GOT3 (cell line): ENCODE results near the gene GPR78.

Source experiments
- DNase-seq: peaks from one replicate; lab custom pipeline; 2025; ENCODE audit warnings: mixed read lengths; lab: John Stamatoyannopoulos, UW

Gene GPR78, protein sequence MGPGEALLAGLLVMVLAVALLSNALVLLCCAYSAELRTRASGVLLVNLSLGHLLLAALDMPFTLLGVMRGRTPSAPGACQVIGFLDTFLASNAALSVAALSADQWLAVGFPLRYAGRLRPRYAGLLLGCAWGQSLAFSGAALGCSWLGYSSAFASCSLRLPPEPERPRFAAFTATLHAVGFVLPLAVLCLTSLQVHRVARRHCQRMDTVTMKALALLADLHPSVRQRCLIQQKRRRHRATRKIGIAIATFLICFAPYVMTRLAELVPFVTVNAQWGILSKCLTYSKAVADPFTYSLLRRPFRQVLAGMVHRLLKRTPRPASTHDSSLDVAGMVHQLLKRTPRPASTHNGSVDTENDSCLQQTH

GRCh38 chr4:8580321-8581093, at the start of gene GPR78:
TSS of gene GPR78 (plus strand) at chr4:8580392. CDS start at chr4:8580983, 591 bp downstream.
- peak; percentile 27 for DNase-seq

DNA sequence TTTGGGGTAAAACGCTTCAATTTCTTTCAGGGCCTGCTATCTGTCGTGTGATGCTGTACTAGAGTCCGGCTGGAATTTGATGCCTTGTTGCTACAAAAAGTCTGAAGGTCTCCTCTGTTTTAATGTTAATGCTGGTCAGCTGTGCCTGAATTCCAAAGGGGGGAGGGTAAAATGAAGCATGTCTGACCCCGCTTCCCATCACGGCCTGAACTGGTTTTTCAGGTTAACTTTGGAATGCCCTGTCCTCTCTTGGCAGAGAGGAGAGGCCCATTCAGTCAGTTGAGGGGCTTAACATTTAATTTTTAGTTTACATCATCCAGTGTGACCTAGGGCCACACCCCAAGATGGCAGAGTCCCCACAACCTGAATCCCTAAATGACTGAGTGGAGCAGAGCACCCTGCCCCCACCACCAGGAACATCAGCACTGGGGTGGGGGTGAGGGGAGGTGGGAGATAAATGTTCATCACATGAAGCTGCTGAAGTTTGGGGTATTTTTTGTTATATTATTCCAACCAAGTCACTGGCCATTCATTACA, 47.9 kb upstream of the GPR78 start:
- DNase-seq: no peak

- no peak for DNase-seq
Observed at GRCh38 chr4:8533274-8533865, 46.8 kb upstream of the GPR78 start.

GRCh38 chr4:8534129-8534528, 46.1 kb upstream of the GPR78 start:
- DNase-seq: no peak

DNA sequence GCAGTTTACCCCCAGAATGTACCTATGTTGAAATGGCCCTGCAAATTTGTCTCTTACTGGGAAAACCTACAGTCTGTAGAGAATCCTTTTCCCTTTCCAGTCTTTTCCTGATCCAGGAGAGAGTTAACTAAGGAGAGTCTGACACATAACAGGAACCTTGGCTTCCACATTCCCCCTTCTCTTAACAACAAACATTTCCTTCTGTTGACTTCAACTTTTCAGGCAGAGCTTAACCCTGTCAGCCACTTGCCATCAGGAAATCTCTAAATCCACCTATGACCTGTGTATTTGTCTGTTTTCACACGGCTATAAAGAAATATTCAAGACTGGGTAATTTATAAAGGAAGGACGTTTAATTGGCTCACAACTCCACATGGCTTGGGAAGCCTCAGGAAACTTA, 45.6 kb upstream of the GPR78 start:
- DNase-seq: no peak

DNA sequence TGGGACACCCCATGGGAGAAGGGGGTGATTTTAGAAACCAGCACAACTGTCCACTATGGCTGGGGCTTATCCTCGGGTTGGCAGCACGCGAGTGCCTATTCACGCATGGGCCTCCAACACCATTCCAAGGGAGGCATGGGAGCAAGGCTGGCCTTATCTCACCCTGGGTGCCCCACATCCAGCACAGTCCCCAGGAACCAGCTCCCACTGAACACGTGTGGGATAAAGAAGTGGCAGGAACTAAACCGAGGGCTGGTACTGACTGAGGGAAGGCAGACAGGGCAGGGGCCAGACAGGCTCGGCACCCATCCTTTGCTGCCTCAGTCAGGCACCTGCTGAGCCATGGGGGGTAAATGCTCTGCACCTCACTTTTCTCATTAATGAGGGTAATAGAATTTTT, 43.7 kb upstream of the GPR78 start:
- no peak for DNase-seq

- DNase-seq: peak; percentile 36
Observed at GRCh38 chr4:8537041-8537461, 43.1 kb upstream of the GPR78 start.

- DNase-seq: no peak
Observed at GRCh38 chr4:8538076-8538702, 42.0 kb upstream of the GPR78 start.

DNA sequence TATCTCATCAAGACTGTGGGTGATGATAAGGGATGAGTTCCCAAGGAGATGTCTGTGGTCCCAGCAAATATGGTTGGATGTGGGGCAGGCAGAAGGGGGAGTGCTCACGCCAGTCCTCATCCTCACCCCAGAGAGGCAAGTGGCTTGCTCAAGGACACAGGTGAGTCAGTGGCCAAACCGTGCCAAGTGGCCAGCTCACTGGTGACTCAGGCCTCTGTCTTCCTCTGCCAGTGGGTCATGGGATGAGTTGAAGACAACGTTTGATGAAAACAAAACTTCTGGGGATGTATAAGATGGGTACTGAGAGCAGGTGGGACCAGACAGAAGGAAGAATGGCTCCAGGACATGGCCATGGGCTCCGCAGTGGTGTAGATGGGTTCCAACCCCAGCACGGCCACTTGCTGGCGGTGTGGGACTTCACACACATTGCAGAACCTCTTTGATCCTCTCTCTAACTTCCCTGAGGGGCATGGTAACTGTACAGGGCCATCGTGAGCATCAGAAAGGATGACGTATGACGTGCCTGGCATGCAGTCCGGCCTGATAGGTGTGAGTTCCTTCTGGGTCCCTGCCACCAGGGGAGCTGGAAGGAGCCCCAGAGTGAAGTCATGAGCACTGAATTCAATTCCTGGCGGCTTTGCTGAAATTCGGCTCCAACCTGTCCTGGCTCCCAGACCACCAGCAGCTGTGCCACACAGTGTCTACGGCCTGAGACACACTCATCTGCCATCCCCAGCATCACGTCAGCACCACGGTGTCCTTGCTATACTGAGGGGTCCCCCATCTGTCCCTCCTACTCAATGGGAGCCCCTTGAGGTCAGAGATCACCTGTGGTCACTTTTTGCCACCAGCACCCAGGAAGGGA, 41.3 kb upstream of the GPR78 start:
- peak; percentile 35 for DNase-seq

DNA sequence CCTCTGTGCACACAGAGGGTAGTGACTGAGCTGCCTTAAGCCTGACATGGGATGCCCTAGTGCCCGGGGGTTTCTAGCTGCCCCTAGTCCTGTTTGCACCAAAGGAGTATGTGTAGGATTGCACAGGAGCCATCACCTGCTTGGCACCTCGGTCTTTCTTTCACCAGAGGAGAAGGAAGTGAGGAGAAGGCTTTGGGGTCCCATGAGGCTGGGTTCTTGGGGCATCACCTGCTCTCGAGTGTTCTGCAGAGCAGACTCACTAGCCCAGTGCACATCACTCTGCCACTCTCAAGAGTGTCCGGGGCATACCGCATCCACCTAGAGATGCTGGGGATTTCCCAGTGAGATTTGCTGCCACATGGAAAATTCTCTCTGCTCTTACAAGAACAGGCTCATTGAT, 40.5 kb upstream of the GPR78 start:
- DNase-seq: no peak

DNA sequence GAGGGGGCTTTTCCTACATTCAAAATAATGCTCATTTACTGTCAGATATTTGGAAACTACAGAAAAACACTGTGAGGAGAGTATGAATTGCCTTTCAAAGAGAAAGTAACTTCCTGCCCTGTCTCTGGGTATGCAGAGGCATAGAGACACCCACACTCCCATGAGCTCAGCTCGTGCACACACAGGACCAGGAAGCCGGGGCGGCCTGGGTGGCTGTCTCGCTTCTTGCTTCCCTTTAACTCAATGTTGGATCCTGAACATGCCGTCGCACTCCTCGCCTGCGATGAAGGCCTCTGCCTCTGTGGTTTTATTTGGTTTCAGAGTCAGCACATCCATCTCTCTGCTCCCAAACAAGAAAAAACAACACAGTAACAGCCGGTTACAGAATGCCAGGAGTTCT, 40.1 kb upstream of the GPR78 start:
- DNase-seq: no peak

GRCh38 chr4:8540586-8540985, 39.6 kb upstream of the GPR78 start:
- no peak for DNase-seq

DNA sequence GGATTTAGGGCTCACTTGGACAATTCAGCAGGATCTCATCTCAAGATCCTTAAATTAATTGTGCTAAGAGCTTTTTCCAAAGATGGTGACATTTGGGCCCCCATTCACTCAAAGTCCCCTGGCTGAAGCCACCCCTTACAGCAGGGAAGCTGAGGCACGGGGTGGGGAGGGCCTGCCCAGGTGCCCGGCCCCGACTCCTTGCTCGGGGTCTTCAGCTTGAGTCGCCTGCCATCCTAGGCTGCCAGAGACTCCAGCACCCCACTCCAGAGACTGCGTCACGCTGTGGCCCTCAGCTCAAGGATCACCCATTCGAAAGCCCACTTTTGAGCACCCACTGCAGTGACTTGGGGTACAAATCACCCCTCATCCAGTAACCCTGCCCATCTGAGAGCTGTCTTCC, 39.2 kb upstream of the GPR78 start:
- no peak for DNase-seq

GRCh38 chr4:8541981-8542715, 38.0 kb upstream of the GPR78 start:
- DNase-seq: no peak

- no peak for DNase-seq
Observed at GRCh38 chr4:8542776-8543525, 37.2 kb upstream of the GPR78 start.

GRCh38 chr4:8543623-8544022, 36.6 kb upstream of the GPR78 start:
- DNase-seq: no peak

GRCh38 chr4:8544282-8544681, 35.9 kb upstream of the GPR78 start:
- DNase-seq: no peak

DNA sequence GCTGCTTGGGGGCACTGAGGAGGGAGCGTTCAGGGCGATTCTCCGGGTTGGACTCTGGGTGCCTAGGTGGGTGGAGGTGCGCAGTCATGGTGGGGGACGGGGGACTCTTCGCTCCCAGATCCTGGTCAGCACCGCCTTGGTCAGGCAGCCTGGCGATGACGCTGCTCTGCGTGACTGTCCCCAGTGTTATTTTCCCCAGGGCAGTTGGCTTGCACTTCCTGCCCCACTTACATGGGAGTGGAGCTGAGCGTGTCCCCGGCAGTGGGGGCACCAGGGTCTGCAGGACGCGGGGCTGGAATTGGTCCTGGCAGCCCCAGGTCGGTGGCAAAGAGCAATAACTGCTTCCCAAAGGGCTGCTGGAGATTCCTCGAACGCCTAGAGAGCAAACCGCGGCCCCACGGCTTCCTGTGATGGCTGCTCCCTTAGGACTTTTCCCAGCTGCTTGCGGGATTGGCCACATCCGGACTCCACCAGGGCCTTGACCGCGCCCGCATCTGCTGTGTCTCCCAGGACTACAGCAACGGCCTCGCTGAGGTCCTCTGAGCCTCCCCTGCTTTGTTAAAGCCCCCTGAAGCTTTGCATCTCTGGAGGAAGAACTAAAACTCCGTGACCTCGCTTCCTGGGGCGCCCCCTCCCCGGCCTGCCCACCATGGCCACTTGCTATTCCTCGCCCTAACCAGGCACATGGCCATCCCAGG, 35.3 kb upstream of the GPR78 start:
- DNase-seq: no peak

- DNase-seq: no peak
Observed at GRCh38 chr4:8545439-8545765, 34.8 kb upstream of the GPR78 start.
